Measurements from ENCODE around the gene LRIT3. TPM values are rescaled to one million over a fixed set of nuclear protein-coding genes. Genes with fewer than 3 reads are reported as not detected.

The LRIT3 gene
- total and polyA plus RNA-seq, 4 donors = 0.03 to 0.08 (median 0.07) TPM; not detected in 1

DNA sequence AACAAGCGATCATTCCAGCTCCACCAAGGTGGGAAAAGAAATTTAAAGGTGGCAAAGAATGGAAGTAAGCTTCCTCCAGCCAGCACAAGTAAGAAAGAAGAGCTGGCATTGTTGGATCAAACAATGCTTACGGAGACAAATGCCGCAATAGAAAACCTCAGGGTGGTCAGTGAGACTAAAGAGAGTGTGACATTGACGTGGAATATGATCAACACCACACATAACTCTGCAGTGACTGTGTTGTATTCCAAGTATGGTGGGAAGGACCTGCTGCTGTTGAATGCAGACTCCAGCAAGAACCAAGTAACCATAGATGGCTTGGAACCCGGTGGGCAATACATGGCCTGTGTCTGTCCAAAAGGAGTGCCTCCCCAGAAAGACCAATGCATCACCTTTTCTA, 22.2 kb downstream of the LRIT3 start:
- no peak overlapping the region for H3K27ac ChIP-seq (ENCODE audit: low read depth in 1 of 2, low read length in 2 of 2)
- no peak overlapping the region for H3K9ac ChIP-seq (ENCODE audit: low read depth in 1 of 2, low read length in 2 of 2)
- WGBS = 96% methylated on average over 5 of the region's 5 CpGs
- TF ChIP-seq YY1 (IDR thresholded peaks at IDR 0.05) = no peak
- TF ChIP-seq, protein P1, sequence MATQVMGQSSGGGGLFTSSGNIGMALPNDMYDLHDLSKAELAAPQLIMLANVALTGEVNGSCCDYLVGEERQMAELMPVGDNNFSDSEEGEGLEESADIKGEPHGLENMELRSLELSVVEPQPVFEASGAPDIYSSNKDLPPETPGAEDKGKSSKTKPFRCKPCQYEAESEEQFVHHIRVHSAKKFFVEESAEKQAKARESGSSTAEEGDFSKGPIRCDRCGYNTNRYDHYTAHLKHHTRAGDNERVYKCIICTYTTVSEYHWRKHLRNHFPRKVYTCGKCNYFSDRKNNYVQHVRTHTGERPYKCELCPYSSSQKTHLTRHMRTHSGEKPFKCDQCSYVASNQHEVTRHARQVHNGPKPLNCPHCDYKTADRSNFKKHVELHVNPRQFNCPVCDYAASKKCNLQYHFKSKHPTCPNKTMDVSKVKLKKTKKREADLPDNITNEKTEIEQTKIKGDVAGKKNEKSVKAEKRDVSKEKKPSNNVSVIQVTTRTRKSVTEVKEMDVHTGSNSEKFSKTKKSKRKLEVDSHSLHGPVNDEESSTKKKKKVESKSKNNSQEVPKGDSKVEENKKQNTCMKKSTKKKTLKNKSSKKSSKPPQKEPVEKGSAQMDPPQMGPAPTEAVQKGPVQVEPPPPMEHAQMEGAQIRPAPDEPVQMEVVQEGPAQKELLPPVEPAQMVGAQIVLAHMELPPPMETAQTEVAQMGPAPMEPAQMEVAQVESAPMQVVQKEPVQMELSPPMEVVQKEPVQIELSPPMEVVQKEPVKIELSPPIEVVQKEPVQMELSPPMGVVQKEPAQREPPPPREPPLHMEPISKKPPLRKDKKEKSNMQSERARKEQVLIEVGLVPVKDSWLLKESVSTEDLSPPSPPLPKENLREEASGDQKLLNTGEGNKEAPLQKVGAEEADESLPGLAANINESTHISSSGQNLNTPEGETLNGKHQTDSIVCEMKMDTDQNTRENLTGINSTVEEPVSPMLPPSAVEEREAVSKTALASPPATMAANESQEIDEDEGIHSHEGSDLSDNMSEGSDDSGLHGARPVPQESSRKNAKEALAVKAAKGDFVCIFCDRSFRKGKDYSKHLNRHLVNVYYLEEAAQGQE (IDR thresholded peaks at IDR 0.05) = no peak
- no peak for TF ChIP-seq CTCF (IDR thresholded peaks at IDR 0.05; ENCODE audit: low read depth, low read length, missing input control)
- TF ChIP-seq, protein P2, sequence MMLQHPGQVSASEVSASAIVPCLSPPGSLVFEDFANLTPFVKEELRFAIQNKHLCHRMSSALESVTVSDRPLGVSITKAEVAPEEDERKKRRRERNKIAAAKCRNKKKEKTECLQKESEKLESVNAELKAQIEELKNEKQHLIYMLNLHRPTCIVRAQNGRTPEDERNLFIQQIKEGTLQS (IDR thresholded peaks at IDR 0.05) = no peak
- no peak for TF ChIP-seq FOXA1 (IDR thresholded peaks at IDR 0.05)
- TF ChIP-seq HNF4G (IDR thresholded peaks at IDR 0.05) = no peak
- TF ChIP-seq RAD21 (IDR thresholded peaks at IDR 0.05) = no peak
- TF ChIP-seq, protein P3, sequence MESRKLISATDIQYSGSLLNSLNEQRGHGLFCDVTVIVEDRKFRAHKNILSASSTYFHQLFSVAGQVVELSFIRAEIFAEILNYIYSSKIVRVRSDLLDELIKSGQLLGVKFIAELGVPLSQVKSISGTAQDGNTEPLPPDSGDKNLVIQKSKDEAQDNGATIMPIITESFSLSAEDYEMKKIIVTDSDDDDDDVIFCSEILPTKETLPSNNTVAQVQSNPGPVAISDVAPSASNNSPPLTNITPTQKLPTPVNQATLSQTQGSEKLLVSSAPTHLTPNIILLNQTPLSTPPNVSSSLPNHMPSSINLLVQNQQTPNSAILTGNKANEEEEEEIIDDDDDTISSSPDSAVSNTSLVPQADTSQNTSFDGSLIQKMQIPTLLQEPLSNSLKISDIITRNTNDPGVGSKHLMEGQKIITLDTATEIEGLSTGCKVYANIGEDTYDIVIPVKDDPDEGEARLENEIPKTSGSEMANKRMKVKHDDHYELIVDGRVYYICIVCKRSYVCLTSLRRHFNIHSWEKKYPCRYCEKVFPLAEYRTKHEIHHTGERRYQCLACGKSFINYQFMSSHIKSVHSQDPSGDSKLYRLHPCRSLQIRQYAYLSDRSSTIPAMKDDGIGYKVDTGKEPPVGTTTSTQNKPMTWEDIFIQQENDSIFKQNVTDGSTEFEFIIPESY (IDR thresholded peaks at IDR 0.05) = no peak
- no peak for TF ChIP-seq NR2F2 (IDR thresholded peaks at IDR 0.05)
- TF ChIP-seq RXRA (IDR thresholded peaks at IDR 0.05) = no peak
- TF ChIP-seq HNF4A (conservative IDR thresholded peaks at IDR 0.05) = no peak
- no peak for TF ChIP-seq EGR1 (IDR thresholded peaks at IDR 0.05; ENCODE audit: low read depth in 2 of 2)
- no peak for TF ChIP-seq GABPA (IDR thresholded peaks at IDR 0.05 in 1 of 2, conservative IDR thresholded peaks at IDR 0.05 in 1 of 2)
- no peak for TF ChIP-seq MAX (IDR thresholded peaks at IDR 0.05)
- no peak overlapping the region for H3K4me3 ChIP-seq (ENCODE audit: low read depth in 1 of 3, low read length in 3 of 3)
- no peaks in the 10 kb centered on the region for H3K4me1 ChIP-seq (ENCODE audit: control insufficient read depth in 4 of 4, insufficient read depth in 4 of 4, low read length in 3 of 4)
- H3K9me3 ChIP-seq (ENCODE audit: control insufficient read depth in 4 of 4, low read length in 3 of 4) = no peaks in the 10 kb centered on the region
- no peak for DNase-seq (ENCODE audit: low spot score)
- H3K27me3 ChIP-seq (ENCODE audit: control insufficient read depth in 4 of 4, insufficient read depth in 4 of 4, low read length in 3 of 4) = no peaks in the 10 kb centered on the region
- peaks cover 0 to 2% (median 0%) of the 10 kb centered on the region in 4 donors for H3K36me3 ChIP-seq (ENCODE audit: control insufficient read depth in 4 of 4, insufficient read depth in 3 of 4, low read depth in 1 of 4, low read length in 3 of 4)

DNA sequence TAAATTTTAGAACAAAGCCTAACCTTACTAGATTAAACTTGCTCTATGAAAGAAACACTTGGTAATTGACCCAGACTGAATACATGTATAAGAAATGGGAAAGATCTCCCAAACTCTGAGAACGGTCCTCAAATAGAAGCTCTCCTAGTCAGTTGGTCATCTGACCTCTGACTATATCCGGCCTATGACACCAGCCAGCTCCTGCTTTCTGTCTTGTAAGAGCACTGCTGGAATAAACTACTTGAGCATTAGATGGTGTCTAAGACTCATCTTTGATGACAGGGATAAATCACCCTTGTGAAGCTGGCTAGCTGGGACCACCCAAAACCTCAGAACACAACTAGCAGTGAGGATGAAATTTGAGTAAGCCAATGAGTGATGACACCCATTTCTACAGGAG, 24.2 kb downstream of the LRIT3 start:
- 96% methylated on average over 2 of the region's 2 CpGs for WGBS
- DNase-seq (ENCODE audit: low spot score) = no peak
- H3K9me3 ChIP-seq (ENCODE audit: control insufficient read depth in 4 of 4, low read length in 3 of 4) = no peaks in the 10 kb centered on the region

More for the DNA sequence above, 24.2 kb downstream of the LRIT3 start:
- Histone ChIP-seq H3K4me1 (ENCODE audit: control insufficient read depth in 4 of 4, insufficient read depth in 4 of 4, low read length in 3 of 4) (no peaks in the 10 kb centered on the region), H3K4me3 (ENCODE audit: low read depth in 1 of 3, low read length in 3 of 3) (no peak overlapping the region), H3K36me3 (ENCODE audit: control insufficient read depth in 4 of 4, insufficient read depth in 3 of 4, low read depth in 1 of 4, low read length in 3 of 4) (peaks cover 0 to 2% (median 0%) of the 10 kb centered on the region in 4 donors), H3K9ac (ENCODE audit: low read depth in 1 of 2, low read length in 2 of 2) (no peak overlapping the region), H3K27ac (ENCODE audit: low read depth in 1 of 2, low read length in 2 of 2) (no peak overlapping the region), H3K27me3 (ENCODE audit: control insufficient read depth in 4 of 4, insufficient read depth in 4 of 4, low read length in 3 of 4) (no peaks in the 10 kb centered on the region)
- no peak for TF ChIP-seq JUND (IDR thresholded peaks at IDR 0.05)
- TF ChIP-seq GABPA (IDR thresholded peaks at IDR 0.05 in 1 of 2, conservative IDR thresholded peaks at IDR 0.05 in 1 of 2) = no peak
- TF ChIP-seq MAX (IDR thresholded peaks at IDR 0.05) = no peak
- TF ChIP-seq, protein P1 (IDR thresholded peaks at IDR 0.05) = no peak
- TF ChIP-seq EGR1 (IDR thresholded peaks at IDR 0.05; ENCODE audit: low read depth in 2 of 2) = no peak
- TF ChIP-seq RXRA (IDR thresholded peaks at IDR 0.05) = no peak
- TF ChIP-seq, protein P2 (IDR thresholded peaks at IDR 0.05) = no peak
- TF ChIP-seq CTCF (IDR thresholded peaks at IDR 0.05; ENCODE audit: low read depth, low read length, missing input control) = no peak
- no peak for TF ChIP-seq FOXA1 (IDR thresholded peaks at IDR 0.05)

Measured in liver (tissue), 9 donors.